IPS-18a (cell line): ENCODE measurements around the gene GOLGA8J.
"Not testable (repeated sequence)": the region's sequence is repeated elsewhere in the genome, so short reads cannot be mapped to it uniquely, and the experiment has no call there.

Experiments used
- H3K27ac ChIP-seq: one replicate; pipeline ENCODE4 v1.5.1; 2013; ENCODE audit warnings: low read length
- H3K27me3 ChIP-seq: one replicate; pipeline ENCODE4 v1.6.1; 2013; ENCODE audit warnings: mild to moderate bottlenecking, low read length; ENCODE audit not compliant: control insufficient read depth, insufficient read depth
- H3K36me3 ChIP-seq: one replicate; pipeline ENCODE4 v1.6.1; 2013; ENCODE audit warnings: low read depth, low read length; ENCODE audit not compliant: control insufficient read depth
- H3K4me1 ChIP-seq: one replicate; pipeline ENCODE4 v1.6.1; 2013; ENCODE audit warnings: low read depth, low read length; ENCODE audit not compliant: control insufficient read depth
- H3K4me3 ChIP-seq: one replicate; pipeline ENCODE4 v1.5.1; 2013; ENCODE audit warnings: low read length
- H3K9ac ChIP-seq: one replicate; pipeline ENCODE4 v1.6.1; 2013; ENCODE audit warnings: mild to moderate bottlenecking, low read length, moderate library complexity
- H3K9me3 ChIP-seq: one replicate; pipeline ENCODE4 v1.6.1; 2013; ENCODE audit warnings: low read depth, low read length; ENCODE audit not compliant: control insufficient read depth

The GOLGA8J gene, protein sequence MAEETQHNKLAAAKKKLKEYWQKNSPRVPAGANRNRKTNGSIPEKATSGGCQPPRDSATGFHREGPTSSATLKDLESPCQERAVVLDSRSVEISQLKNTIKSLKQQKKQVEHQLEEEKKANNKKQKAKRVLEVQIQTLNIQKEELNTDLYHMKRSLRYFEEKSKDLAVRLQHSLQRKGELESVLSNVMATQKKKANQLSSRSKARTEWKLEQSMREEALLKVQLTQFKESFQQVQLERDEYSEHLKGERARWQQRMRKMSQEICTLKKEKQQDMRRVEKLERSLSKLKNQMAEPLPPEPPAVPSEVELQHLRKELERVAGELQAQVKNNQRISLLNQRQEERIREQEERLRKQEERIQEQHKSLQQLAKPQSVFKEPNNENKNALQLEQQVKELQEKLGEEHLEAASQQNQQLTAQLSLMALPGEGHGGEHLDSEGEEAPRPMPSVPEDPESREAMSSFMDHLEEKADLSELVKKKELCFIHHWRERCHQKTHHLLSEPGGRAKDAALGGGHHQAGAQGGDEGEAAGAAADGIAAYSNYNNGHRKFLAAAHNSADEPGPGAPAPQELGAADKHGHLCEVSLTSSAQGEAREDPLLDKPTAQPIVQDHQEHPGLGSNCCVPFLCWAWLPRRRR

DNA sequence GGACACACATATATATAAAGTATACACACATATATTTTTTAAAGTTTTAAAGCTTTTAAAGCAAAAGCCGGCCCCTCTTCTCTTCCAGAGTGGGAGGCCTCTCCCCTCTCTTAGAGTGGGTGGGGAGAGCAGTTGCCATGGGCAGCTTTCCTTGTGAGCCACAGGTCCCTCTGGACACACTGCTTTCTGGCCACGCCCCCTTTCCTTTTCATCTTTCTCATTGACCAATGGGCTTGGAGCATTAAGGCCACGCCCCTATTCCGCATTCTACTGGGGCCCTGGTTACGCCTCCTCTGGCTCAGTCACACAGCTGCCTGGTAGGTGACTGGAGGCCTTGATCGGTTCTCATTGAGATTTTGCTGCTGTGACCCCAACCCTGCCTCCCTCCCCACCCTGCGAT, at the start of gene GOLGA8J:
TSS of gene GOLGA8J (plus strand) at position 301 of the 400 bp plus-strand sequence. CDS start at position 399, 98 bp downstream.
- H3K27ac ChIP-seq, H3K9ac ChIP-seq, H3K9me3 ChIP-seq, H3K4me1 ChIP-seq, H3K36me3 ChIP-seq, H3K4me3 ChIP-seq, H3K27me3 ChIP-seq: not testable (repeated sequence)

DNA sequence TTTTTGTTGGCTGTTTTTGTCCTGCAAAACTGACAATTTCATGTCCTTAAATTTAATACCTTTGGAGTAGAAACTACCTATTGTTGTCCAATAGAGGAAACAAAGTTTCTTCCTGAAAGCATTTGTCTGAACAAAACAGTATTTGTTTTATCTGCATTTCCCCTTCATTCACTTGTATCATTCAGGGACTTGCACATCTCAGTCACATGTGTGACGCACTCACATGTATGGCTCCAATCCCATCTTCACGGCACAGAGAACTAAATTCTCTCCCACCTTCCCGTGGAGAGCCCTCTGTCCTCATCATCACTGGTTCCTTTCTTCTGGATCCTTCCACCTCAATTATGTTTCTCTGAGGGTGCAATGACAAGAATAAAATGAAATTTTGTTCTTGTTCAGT, 49.5 kb upstream of the GOLGA8J start:
- Histone ChIP-seq H3K27ac (no peak overlapping the region), H3K36me3 (no peaks in the 10 kb centered on the region), H3K4me1 (no peaks in the 10 kb centered on the region), H3K9ac (no peak overlapping the region), H3K9me3 (no peaks in the 10 kb centered on the region), H3K27me3 (no peaks in the 10 kb centered on the region), H3K4me3 (no peak overlapping the region)

DNA sequence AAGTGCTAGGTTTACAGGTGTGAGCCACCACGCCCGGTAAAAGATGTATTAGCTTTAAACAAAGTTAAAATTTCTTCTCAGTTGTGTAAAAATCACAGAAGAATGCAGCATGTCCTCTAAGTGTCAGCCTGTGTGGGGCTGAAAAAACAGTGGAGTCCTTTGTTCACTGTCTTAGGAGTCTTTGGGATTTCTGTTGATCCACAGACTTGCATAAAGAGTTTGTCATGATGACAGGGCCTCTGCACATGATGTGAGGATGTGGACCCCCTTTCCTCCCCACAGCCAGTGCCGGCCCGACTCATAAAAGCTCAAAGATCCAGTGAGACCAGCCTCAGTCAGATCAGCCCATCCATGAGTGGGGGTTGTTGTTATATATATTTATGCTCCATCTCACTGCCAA, 49.0 kb upstream of the GOLGA8J start:
- no peak overlapping the region for H3K4me3 ChIP-seq
- no peak overlapping the region for H3K9ac ChIP-seq
- no peaks in the 10 kb centered on the region for H3K9me3 ChIP-seq
- no peaks in the 10 kb centered on the region for H3K27me3 ChIP-seq
- H3K4me1 ChIP-seq, result no peaks in the 10 kb centered on the region
- no peak overlapping the region for H3K27ac ChIP-seq
- H3K36me3 ChIP-seq, result no peaks in the 10 kb centered on the region

DNA sequence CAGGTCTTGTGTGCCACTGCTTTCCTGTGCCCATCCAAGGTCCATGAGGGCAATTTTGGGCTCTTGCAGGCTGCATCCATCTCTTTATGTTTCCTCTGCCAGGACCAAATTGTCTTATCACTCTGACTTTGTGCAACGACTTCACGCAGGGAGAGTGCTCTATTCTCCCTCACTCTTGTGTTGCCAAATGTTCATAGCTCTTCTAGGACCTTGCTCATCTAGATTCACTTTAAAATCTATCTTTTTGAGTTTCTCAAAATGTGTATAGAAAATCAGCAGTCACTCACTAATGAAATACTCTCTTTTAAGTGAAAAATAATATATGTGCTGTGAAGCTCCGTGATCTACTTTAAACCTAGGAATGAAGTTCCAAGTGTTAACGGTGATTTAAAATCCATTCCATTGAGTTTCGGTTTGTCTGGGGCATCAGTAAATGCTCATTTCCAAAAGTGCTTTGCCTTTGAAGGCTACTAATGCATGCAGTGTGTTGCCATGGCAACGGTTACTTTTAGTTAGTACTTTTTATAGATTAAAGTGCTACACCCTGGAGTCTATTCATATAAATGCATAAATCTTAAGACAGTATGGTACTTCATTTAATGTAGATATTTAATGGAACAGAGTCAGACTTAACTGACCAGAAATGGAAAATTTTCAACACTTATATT, 46.6 kb upstream of the GOLGA8J start:
- Histone ChIP-seq H3K36me3 (no peaks in the 10 kb centered on the region), H3K27ac (no peak overlapping the region), H3K9ac (no peak overlapping the region), H3K4me3 (no peak overlapping the region), H3K9me3 (no peaks in the 10 kb centered on the region), H3K4me1 (no peaks in the 10 kb centered on the region), H3K27me3 (no peaks in the 10 kb centered on the region)

DNA sequence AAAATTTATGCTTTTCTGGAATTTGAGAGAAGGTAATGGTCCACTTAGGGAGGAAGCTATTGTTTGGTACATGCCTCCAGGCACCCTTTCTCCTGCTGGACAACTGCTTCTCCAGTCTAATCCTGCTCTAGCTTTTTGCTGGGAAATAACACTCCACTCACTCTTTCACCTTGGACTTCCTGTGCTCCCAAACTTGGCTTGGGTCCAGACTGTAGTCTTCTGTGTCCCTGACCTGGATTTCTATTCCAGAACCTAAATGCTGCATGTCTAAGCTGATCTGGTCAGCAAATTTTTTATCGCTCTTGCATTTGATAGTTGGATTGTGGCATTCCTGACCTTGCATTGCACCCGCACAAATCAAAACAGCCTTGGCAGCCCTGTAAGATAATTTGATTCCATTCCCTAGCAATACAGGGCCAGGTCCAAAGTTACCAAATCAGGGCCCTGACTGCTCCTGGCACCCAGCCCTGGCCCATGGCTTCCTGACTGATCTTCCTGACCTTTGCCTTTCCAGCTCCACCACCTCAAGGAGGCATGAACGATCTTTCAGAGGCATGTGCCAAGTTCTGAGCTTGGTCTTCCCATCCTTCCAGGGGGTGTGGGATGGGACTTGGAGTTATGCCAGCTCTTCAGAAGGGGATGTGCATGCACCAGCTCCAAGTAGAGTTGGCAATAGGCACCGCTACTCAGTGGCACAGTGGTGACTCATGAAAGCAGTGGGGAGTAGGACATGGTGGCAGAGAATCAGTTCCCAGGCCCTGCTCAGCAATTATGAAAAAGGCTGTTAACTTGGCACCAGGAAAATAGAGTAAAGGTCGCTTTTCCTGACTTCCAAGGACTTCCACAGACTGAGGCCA, 43.9 kb upstream of the GOLGA8J start:
- Histone ChIP-seq H3K9ac (no peak overlapping the region), H3K36me3 (no peaks in the 10 kb centered on the region), H3K9me3 (no peaks in the 10 kb centered on the region), H3K4me3 (no peak overlapping the region), H3K4me1 (no peaks in the 10 kb centered on the region), H3K27me3 (no peaks in the 10 kb centered on the region), H3K27ac (no peak overlapping the region)

DNA sequence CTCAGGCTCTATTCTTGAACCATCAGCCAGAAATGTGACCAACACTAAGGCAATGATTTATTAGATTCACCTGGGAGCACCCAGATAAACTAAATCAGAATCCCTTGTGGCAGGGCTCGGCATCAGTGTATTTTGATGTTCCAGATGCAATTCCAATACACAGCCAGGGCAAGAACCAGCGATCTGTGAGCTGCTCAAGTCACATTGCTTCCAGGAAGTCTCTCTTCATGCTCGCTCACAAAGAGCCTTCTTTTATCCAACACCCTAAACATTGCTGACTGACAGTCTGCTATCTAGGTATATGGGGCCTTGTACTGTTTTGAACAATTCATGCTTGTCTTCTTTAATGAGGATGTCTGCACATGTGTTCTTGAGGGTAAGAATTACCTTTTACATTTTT, 40.9 kb upstream of the GOLGA8J start:
- no peaks in the 10 kb centered on the region for H3K4me1 ChIP-seq
- no peaks in the 10 kb centered on the region for H3K9me3 ChIP-seq
- H3K27ac ChIP-seq, result no peak overlapping the region
- no peaks in the 10 kb centered on the region for H3K36me3 ChIP-seq
- H3K9ac ChIP-seq, result no peak overlapping the region
- no peaks in the 10 kb centered on the region for H3K27me3 ChIP-seq
- H3K4me3 ChIP-seq, result no peak overlapping the region

DNA sequence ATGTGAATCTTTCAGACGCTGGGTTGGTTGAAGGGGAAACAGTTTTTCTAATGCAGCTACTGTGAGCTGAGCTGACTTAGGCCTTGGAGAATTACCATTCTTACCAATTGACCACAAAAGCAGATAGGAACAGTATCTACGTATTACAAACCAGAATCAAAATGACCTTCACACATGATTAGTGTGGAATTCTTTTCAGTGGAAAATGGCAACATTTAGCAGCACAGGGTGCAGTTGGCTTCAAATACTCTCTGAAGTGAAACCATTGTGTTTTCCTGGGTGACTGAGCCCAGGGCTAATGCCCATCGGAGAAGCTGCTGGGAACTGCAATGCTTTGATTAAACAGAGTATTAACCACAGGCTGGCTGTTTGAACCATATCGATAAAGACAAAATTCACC, 40.2 kb upstream of the GOLGA8J start:
- Histone ChIP-seq H3K9me3 (no peaks in the 10 kb centered on the region), H3K36me3 (no peaks in the 10 kb centered on the region), H3K27ac (no peak overlapping the region), H3K4me1 (no peaks in the 10 kb centered on the region), H3K9ac (no peak overlapping the region), H3K4me3 (no peak overlapping the region), H3K27me3 (no peaks in the 10 kb centered on the region)

DNA sequence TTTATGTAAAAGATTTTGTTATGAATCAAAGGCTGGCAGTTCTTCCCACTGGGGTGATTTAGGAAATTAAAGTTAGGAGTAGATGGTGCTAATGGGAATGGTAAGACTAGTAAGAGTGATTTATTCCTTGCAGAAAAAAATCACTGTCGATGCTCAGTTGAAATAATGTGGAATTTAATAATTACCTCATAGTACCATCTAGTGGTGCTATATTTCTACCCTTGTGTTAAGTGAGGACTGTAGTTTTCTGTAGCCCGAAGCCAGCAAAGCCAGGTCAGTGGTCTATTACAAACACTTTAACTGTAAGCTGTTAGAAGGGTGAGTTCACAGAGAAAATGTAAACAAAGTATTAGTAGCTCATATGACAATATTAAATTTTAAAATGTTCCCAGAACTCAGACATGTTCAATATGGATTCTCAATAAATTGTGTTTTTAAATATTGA, 39.5 kb upstream of the GOLGA8J start:
- Histone ChIP-seq H3K9ac (no peak overlapping the region), H3K27ac (no peak overlapping the region), H3K27me3 (no peaks in the 10 kb centered on the region)

DNA sequence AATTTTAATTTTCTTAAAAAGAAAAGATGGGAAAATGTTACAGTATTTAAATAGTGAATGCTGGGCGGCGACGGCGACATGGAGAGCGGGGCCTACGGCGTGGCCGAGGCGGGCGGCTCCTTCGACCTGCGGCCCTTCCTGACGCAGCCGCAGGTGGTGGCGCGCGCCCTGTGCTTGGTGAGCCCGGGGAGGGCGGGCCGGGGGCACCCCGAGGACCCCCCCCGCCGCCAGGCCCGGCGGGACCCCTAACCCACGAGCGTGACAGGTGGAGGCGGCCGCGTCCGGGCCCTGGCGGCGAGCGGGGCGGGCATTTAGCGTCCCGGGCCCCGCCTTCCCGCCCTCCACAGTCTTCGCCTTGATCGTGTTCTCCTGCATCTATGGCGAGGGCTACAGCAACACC, 38.4 kb upstream of the GOLGA8J start:
- H3K4me3 ChIP-seq, result no peak overlapping the region
- no peak overlapping the region for H3K27ac ChIP-seq
- H3K27me3 ChIP-seq, result no peaks in the 10 kb centered on the region
- H3K9me3 ChIP-seq, result no peaks in the 10 kb centered on the region
- H3K4me1 ChIP-seq, result no peaks in the 10 kb centered on the region
- no peaks in the 10 kb centered on the region for H3K36me3 ChIP-seq
- no peak overlapping the region for H3K9ac ChIP-seq

More for the DNA sequence above, 39.5 kb upstream of the GOLGA8J start:
- H3K36me3 ChIP-seq, result no peaks in the 10 kb centered on the region
- no peaks in the 10 kb centered on the region for H3K4me1 ChIP-seq
- no peak overlapping the region for H3K4me3 ChIP-seq
- H3K9me3 ChIP-seq, result no peaks in the 10 kb centered on the region

DNA sequence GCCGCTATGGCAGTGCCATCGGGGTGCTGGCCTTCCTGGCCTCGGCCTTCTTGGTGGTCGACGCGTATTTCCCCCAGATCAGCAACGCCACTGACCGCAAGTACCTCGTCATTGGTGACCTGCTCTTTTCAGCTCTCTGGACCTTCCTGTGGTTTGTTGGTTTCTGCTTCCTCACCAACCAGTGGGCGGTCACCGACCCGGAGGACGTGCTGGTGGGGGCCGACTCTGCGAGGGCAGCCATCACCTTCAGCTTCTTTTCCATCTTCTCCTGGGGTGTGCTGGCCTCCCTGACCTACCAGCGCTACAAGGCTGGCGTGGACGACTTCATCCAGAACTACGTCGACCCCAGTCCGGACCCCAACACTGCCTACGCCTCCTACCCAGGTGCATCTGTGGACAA, 37.9 kb upstream of the GOLGA8J start:
- not testable (repeated sequence) for H3K4me3 ChIP-seq, H3K27me3 ChIP-seq, H3K9me3 ChIP-seq, H3K4me1 ChIP-seq, H3K9ac ChIP-seq, H3K27ac ChIP-seq, H3K36me3 ChIP-seq
